Fibroblast of mammary gland (primary cell): Measurements from ENCODE around the gene MED31.
A peak's percentile ranks its signal among the peaks of the same experiment; 100 is the strongest.

ENCODE experiments used
- DNase-seq: peaks from one replicate; pipeline ENCODE4 v3.0.0-alpha.2; 2010; ENCODE audit warnings: low read depth
- H3K4me3 ChIP-seq: 2 replicates; pipeline ENCODE4 v1.5.1; 2011; ENCODE audit warnings: low read depth, mild to moderate bottlenecking, low read length, moderate library complexity; ENCODE audit not compliant: control insufficient read depth
- TF ChIP-seq, protein P1 (sequence below): conservative IDR thresholded peaks from 2 replicates; pipeline ENCODE4 v1.5.1; 2011; ENCODE audit warnings: low read depth, low read length, inconsistent platforms; ENCODE audit not compliant: control insufficient read depth, insufficient read depth

MED31 gene

DNA sequence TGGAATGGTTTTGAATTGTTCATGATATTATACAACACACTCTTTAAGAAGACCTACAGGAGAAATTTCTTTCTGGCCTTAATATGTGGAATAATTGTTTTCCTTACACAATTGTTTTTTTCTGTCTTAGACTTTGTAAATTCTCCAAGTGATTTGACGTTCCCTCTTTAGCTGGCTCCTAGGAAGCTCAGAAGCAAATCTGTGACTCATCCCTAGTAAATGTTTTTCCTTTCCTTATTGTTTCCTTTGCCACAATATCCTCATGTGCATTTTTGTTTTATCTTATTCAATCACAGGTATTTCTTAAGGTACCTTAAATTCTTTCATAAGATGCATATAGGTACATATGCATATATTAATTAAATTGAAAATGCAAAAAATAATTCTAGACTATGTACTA lies 24.4 kb downstream of the MED31 start:
- TF ChIP-seq, protein P1, sequence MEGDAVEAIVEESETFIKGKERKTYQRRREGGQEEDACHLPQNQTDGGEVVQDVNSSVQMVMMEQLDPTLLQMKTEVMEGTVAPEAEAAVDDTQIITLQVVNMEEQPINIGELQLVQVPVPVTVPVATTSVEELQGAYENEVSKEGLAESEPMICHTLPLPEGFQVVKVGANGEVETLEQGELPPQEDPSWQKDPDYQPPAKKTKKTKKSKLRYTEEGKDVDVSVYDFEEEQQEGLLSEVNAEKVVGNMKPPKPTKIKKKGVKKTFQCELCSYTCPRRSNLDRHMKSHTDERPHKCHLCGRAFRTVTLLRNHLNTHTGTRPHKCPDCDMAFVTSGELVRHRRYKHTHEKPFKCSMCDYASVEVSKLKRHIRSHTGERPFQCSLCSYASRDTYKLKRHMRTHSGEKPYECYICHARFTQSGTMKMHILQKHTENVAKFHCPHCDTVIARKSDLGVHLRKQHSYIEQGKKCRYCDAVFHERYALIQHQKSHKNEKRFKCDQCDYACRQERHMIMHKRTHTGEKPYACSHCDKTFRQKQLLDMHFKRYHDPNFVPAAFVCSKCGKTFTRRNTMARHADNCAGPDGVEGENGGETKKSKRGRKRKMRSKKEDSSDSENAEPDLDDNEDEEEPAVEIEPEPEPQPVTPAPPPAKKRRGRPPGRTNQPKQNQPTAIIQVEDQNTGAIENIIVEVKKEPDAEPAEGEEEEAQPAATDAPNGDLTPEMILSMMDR: no peak

DNA sequence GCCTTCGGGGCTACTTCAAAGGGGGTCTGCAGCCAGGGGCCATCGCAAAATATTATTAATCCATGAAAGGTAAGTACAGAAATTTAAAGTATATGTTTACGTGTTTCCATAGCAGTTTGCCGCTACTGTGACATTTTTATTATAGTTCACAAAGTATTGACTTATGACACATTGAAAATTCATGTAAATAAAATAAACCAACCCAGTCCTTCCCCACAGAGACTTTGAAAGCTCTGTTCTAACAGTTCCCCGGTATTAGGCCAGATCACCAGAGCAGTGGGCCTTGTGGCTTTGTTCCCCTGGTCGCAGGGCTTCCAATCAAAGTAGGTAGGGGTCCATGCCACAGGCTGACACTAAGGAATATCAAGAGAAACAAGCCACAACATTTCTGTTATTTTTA lies 24.8 kb downstream of the MED31 start:
- no peak for DNase-seq
- H3K4me3 ChIP-seq: no peak overlapping the region
- TF ChIP-seq, protein P1: no peak

More for the DNA sequence above, 24.4 kb downstream of the MED31 start:
- no peak overlapping the region for H3K4me3 ChIP-seq
- peak; percentile 35 for DNase-seq

DNA sequence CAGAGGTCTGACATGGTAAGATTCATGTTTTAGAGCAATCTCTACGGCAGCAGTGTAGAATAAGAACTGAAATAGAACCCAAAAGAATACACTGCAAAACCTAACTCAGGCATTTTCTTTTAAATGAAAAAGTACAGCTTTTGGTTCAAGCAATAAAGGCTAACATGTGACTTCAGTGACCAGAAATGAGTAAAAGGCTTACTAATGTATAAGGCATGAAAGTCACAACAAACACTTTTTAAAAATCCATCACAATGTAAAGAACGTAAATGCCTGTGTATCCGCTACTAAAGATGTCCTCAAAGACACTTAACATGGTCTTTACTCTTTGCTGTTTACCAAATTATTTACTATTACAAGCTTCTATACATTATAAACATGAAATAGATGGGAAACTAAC lies 27.5 kb downstream of the MED31 start:
- no peak for DNase-seq
- H3K4me3 ChIP-seq: no peak overlapping the region
- TF ChIP-seq, protein P1: no peak

DNA sequence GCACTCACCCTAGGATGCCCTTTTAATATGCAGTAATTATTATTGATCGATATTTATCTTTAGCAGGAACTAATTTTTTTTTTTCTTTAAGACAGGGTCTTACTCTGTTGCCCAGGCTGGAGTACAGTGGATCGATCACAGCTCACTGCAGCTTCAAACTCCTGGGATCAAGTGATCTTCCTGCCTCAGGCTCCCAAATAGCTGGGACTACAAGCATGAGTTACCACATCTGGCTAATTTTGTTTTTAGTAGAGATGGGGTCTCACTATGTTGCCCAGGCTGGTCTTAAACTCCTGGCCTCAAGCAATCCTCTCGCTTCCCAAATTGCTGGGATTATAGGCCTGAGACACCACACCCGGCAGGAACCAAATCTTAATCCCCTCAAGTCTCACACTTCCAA lies 40.2 kb downstream of the MED31 start:
- TF ChIP-seq, protein P1: no peak
- H3K4me3 ChIP-seq: no peak overlapping the region
- DNase-seq: no peak

DNA sequence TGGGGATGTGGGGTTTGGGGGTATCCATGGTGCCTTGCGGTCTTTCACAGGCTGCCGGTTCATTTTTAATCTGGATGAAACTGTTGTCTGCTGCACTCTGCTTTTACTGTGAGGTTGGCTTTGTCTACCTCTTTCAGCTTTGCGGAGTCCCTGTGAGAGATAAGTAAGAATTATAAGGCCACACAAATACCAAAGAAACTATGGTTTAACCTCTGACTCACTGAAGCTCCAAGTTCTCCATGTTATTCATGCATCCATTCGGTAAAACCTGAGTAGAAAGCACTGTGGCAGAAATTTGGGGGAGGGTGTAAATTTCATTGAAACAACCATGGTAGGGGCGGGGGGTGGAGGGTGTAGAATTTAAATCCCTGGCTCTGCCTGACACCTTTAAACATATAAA lies 41.4 kb downstream of the MED31 start:
- no peak for DNase-seq
- no peak overlapping the region for H3K4me3 ChIP-seq
- TF ChIP-seq, protein P1: no peak

DNA sequence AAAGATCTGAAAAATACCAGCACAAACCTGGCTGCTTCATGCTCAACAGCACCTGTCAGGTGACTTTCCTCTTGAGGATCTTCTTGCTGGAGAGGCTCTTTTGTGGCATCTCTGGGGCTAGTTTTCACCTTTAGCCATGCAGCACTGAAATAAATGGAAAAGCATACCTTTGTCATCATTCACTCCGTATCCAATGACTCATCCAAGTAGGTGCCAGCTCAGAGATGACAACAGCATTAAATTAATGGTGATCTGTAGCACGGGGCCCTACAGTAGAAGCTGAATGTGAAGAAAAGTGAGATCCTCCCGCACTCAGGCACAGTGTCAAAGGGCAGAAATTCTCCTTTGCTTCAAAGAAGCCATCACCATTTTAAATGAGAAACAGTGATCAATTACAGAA lies 43.1 kb downstream of the MED31 start:
- DNase-seq: peak; percentile 60
- no peak overlapping the region for H3K4me3 ChIP-seq
- TF ChIP-seq, protein P1: no peak

DNA sequence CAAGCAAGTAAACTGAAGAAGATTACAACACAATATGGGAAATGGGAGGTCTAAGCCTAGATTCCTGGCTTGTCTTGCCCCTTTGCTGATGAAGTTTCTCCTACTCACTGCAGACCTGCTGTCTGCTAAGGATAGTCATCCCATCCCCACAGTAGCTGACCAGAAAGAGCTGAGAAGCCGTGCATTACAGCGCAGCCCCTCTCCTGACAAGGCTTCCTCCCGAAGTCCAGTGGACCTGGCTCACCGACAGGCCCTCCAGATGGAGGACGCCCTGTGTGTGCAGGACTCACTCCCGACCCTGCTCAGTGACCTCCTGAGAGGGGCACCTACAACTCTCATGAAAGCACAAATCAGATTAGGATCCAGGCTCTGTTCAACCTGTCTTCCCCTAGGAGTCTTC lies 46.3 kb downstream of the MED31 start:
- TF ChIP-seq, protein P1: no peak
- H3K4me3 ChIP-seq: no peak overlapping the region

More for the DNA sequence above, 46.3 kb downstream of the MED31 start:
- no peak for DNase-seq
